Lung microvascular endothelial cell (primary cell): ENCODE measurements around the gene ZBP1. TPM values are rescaled to one million over a fixed set of nuclear protein-coding genes. Genes with fewer than 3 reads are reported as not detected.

Source experiments
- DNase-seq, 2 donors: peaks; one replicate each; pipeline versions ENCODE4 v3.0.0 to v3.0.0-alpha.2; 2010; ENCODE audit warnings: low read depth in 2 of 2
- total RNA-seq: library from RNA; depleted of rRNA; stranded (reverse); fragments of >200 nt; gene quantifications from 2 replicates; pipeline ENCODE4 v1.2.1, GENCODE V29; 2014

The ZBP1 gene
- total RNA-seq, 1 donor from 2014 or later = not detected

GRCh38 chr20:57559289-57559634 is 61.0 kb downstream of the ZBP1 start:
- DNase-seq = no peak

- no peak for DNase-seq
Measured at GRCh38 chr20:57558614-57559288, 61.5 kb downstream of the ZBP1 start.

GRCh38 chr20:57557926-57558613 is 62.2 kb downstream of the ZBP1 start:
- no peak for DNase-seq

GRCh38 chr20:57556980-57557274 is 63.3 kb downstream of the ZBP1 start:
- DNase-seq = no peak

GRCh38 chr20:57555457-57556184 is 64.6 kb downstream of the ZBP1 start:
- DNase-seq = no peak

Other genes with a start within 250 kb of the ZBP1 start
- 10.2 and 11.7 TPM in 2 replicates for gene RBM38, start 229.0 kb downstream of the ZBP1 start, total RNA-seq
- gene CTCFL, start 95.3 kb downstream of the ZBP1 start, total RNA-seq = not detected in 2 replicates
- not detected in 2 replicates for gene PCK1, start 59.3 kb downstream of the ZBP1 start, total RNA-seq
- gene PMEPA1, start 89.6 kb upstream of the ZBP1 start, total RNA-seq = 0.40 and 1.3 TPM in 2 replicates